22Rv1 (cell line): ENCODE measurements around the gene NFKBIE.

Experiments used
- CTCF ChIP-seq: fragments of 450-650 bp; IDR thresholded peaks from 2 replicates; pipeline ENCODE4 v1.5.1; 2017; ENCODE audit warnings: mild to moderate bottlenecking
- ZFX ChIP-seq: fragments of 450-650 bp; IDR thresholded peaks from 2 replicates; pipeline ENCODE4 v1.6.1; 2017; ENCODE audit warnings: antibody characterized with exemption, borderline replicate concordance

GRCh38 chr6:44272999-44273566 is 7.7 kb upstream of the NFKBIE start:
- TF ChIP-seq CTCF (no peak), ZFX (no peak)
